Measurements from ENCODE around the gene ATG16L2. TPM values are rescaled to one million over a fixed set of nuclear protein-coding genes. Genes with fewer than 3 reads are reported as not detected.

Gene ATG16L2
- total and polyA plus RNA-seq, 9 of the 15 experiments (the other 6 are each of a cell fraction or from before 2014, with no cell fraction given): 0.18 to 11.2 (median 6.2) TPM

- TF ChIP-seq CHAMP1 (IDR thresholded peaks at IDR 0.05) (no peak), GTF2A2 (tag; IDR thresholded peaks at IDR 0.05) (no peak), TEAD4 (IDR thresholded peaks at IDR 0.05; ENCODE audit: low read length) (no peak), TEAD4 (CRISPR knock-in tag; IDR thresholded peaks at IDR 0.05; ENCODE audit: borderline replicate concordance) (no peak), FOSL1 (tag; conservative IDR thresholded peaks at IDR 0.05) (peak; percentile 57), CHD1 (IDR thresholded peaks at IDR 0.05; ENCODE audit: low read length) (no peak), HNRNPH1 (optimal IDR thresholded peaks at IDR 0.05; ENCODE audit: low read depth, low read length) (no peak), ZNF740 (CRISPR knock-in tag; IDR thresholded peaks at IDR 0.05) (no peak), ZNF740 (tag; IDR thresholded peaks at IDR 0.05) (no peak), TAF7 (tag; IDR thresholded peaks at IDR 0.05) (no peak), BRF1 (IDR thresholded peaks at IDR 0.05; ENCODE audit: borderline replicate concordance, extremely low read depth, insufficient read length) (no peak), BRD4 (IDR thresholded peaks at IDR 0.05) (no peak), ZNF212 (CRISPR knock-in tag; IDR thresholded peaks at IDR 0.05) (no peak)
- TF ChIP-seq, protein P1, sequence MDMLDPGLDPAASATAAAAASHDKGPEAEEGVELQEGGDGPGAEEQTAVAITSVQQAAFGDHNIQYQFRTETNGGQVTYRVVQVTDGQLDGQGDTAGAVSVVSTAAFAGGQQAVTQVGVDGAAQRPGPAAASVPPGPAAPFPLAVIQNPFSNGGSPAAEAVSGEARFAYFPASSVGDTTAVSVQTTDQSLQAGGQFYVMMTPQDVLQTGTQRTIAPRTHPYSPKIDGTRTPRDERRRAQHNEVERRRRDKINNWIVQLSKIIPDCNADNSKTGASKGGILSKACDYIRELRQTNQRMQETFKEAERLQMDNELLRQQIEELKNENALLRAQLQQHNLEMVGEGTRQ (CRISPR knock-in tag; IDR thresholded peaks at IDR 0.05): peak; percentile 35; the same call in 1 of the 2 replicates
- TF ChIP-seq, protein P2, sequence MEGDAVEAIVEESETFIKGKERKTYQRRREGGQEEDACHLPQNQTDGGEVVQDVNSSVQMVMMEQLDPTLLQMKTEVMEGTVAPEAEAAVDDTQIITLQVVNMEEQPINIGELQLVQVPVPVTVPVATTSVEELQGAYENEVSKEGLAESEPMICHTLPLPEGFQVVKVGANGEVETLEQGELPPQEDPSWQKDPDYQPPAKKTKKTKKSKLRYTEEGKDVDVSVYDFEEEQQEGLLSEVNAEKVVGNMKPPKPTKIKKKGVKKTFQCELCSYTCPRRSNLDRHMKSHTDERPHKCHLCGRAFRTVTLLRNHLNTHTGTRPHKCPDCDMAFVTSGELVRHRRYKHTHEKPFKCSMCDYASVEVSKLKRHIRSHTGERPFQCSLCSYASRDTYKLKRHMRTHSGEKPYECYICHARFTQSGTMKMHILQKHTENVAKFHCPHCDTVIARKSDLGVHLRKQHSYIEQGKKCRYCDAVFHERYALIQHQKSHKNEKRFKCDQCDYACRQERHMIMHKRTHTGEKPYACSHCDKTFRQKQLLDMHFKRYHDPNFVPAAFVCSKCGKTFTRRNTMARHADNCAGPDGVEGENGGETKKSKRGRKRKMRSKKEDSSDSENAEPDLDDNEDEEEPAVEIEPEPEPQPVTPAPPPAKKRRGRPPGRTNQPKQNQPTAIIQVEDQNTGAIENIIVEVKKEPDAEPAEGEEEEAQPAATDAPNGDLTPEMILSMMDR (IDR thresholded peaks at IDR 0.05 in 2 of 3, conservative IDR thresholded peaks at IDR 0.05 in 1 of 3; ENCODE audit: insufficient read depth in 2 of 3, low read depth in 1 of 3, low read length in 3 of 3): no peak
Observed at GRCh38 chr11:72773291-72773690, 40.9 kb upstream of the ATG16L2 start (continued).

All from K562 (cell line).